HEK293 (cell line): ENCODE measurements around the gene HSD17B10.

Experiments
- FEZF1 ChIP-seq: fragments of 450-650 bp; formaldehyde crosslinking; IDR thresholded peaks from 2 replicates; pipeline ENCODE4 v1.5.1; 2016; ENCODE audit warnings: missing biosample characterization, missing genetic modification characterization
- GFI1B ChIP-seq: fragments of 450-650 bp; formaldehyde crosslinking; IDR thresholded peaks from 2 replicates; pipeline ENCODE4 v1.5.1; 2016; ENCODE audit warnings: missing biosample characterization, missing genetic modification characterization
- GLIS1 ChIP-seq: fragments of 450-650 bp; formaldehyde crosslinking; IDR thresholded peaks from 2 replicates; pipeline ENCODE4 v1.5.1; 2016; ENCODE audit warnings: missing biosample characterization, missing genetic modification characterization
- GLIS2 ChIP-seq: fragments of 450-650 bp; formaldehyde crosslinking; IDR thresholded peaks from 2 replicates; pipeline ENCODE4 v1.5.1; 2016; ENCODE audit warnings: missing biosample characterization, missing genetic modification characterization
- INSM2 ChIP-seq: fragments of 450-650 bp; formaldehyde crosslinking; IDR thresholded peaks from 2 replicates; pipeline ENCODE4 v1.5.1; 2016; ENCODE audit warnings: missing biosample characterization, missing genetic modification characterization
- KLF16 ChIP-seq: fragments of 450-650 bp; formaldehyde crosslinking; IDR thresholded peaks from 2 replicates; pipeline ENCODE4 v1.5.1; 2017; ENCODE audit warnings: missing biosample characterization, missing genetic modification characterization
- KLF17 ChIP-seq: fragments of 450-650 bp; formaldehyde crosslinking; IDR thresholded peaks from 2 replicates; pipeline ENCODE4 v1.5.1; 2016; ENCODE audit warnings: missing biosample characterization, missing genetic modification characterization
- PRDM4 ChIP-seq: fragments of 450-650 bp; formaldehyde crosslinking; IDR thresholded peaks from 2 replicates; pipeline ENCODE4 v1.5.1; 2017; ENCODE audit warnings: missing biosample characterization, missing genetic modification characterization
- SP7 ChIP-seq: fragments of 450-650 bp; formaldehyde crosslinking; IDR thresholded peaks from 2 replicates; pipeline ENCODE4 v1.5.1; 2016; ENCODE audit warnings: missing biosample characterization, missing genetic modification characterization
- ZBTB11 ChIP-seq: fragments of 450-650 bp; formaldehyde crosslinking; conservative IDR thresholded peaks from 2 replicates; pipeline ENCODE4 v1.5.1; 2016; ENCODE audit warnings: low read depth, missing biosample characterization, missing genetic modification characterization
- ZBTB20 ChIP-seq: fragments of 450-650 bp; formaldehyde crosslinking; IDR thresholded peaks from 2 replicates; pipeline ENCODE4 v1.5.1; 2016; ENCODE audit warnings: missing biosample characterization, missing genetic modification characterization
- ZBTB21 ChIP-seq: fragments of 450-650 bp; formaldehyde crosslinking; IDR thresholded peaks from 2 replicates; pipeline ENCODE4 v1.5.1; 2017; ENCODE audit warnings: missing biosample characterization, missing genetic modification characterization
- ZBTB8A ChIP-seq: fragments of 450-650 bp; formaldehyde crosslinking; IDR thresholded peaks from 2 replicates; pipeline ENCODE4 v1.5.1; 2016; ENCODE audit warnings: missing biosample characterization, missing genetic modification characterization
- ZNF114 ChIP-seq: fragments of 450-650 bp; formaldehyde crosslinking; IDR thresholded peaks from 2 replicates; pipeline ENCODE4 v1.5.0; 2017; ENCODE audit warnings: missing biosample characterization, missing genetic modification characterization
- ZNF138 ChIP-seq: fragments of 450-650 bp; formaldehyde crosslinking; IDR thresholded peaks from 2 replicates; pipeline ENCODE4 v1.5.1; 2016; ENCODE audit warnings: missing biosample characterization, missing genetic modification characterization, borderline replicate concordance
- ZNF169 ChIP-seq: fragments of 450-650 bp; formaldehyde crosslinking; IDR thresholded peaks from 2 replicates; pipeline ENCODE4 v1.5.1; 2016; ENCODE audit warnings: missing biosample characterization, missing genetic modification characterization
- ZNF175 ChIP-seq: fragments of 450-650 bp; formaldehyde crosslinking; IDR thresholded peaks from 2 replicates; pipeline ENCODE4 v1.5.1; 2016; ENCODE audit warnings: missing biosample characterization, missing genetic modification characterization
- ZNF2 ChIP-seq: fragments of 450-650 bp; formaldehyde crosslinking; IDR thresholded peaks from 2 replicates; pipeline ENCODE4 v1.5.1; 2016; ENCODE audit warnings: missing biosample characterization, missing genetic modification characterization
- ZNF23 ChIP-seq: fragments of 450-650 bp; formaldehyde crosslinking; IDR thresholded peaks from 2 replicates; pipeline ENCODE4 v1.5.1; 2016; ENCODE audit warnings: missing biosample characterization, missing genetic modification characterization, borderline replicate concordance
- ZNF24 ChIP-seq: fragments of 450-650 bp; formaldehyde crosslinking; IDR thresholded peaks from 2 replicates; pipeline ENCODE4 v1.5.1; 2016; ENCODE audit warnings: missing biosample characterization, missing genetic modification characterization
- ZNF404 ChIP-seq: fragments of 450-650 bp; formaldehyde crosslinking; IDR thresholded peaks from 2 replicates; pipeline ENCODE4 v1.5.1; 2017; ENCODE audit warnings: missing biosample characterization, missing genetic modification characterization
- ZNF416 ChIP-seq: fragments of 450-650 bp; formaldehyde crosslinking; IDR thresholded peaks from 2 replicates; pipeline ENCODE4 v1.5.1; 2016; ENCODE audit warnings: missing biosample characterization, missing genetic modification characterization
- ZNF521 ChIP-seq: fragments of 450-650 bp; formaldehyde crosslinking; IDR thresholded peaks from 2 replicates; pipeline ENCODE4 v1.5.1; 2017; ENCODE audit warnings: missing biosample characterization, mild to moderate bottlenecking, missing genetic modification characterization
- ZNF555 ChIP-seq: fragments of 450-650 bp; formaldehyde crosslinking; conservative IDR thresholded peaks from 2 replicates; pipeline ENCODE4 v1.5.1; 2017; ENCODE audit warnings: missing biosample characterization, mild to moderate bottlenecking, missing genetic modification characterization, inconsistent platforms
- ZNF596 ChIP-seq: fragments of 450-650 bp; IDR thresholded peaks from 2 replicates; pipeline ENCODE4 v1.5.0; 2018; ENCODE audit warnings: missing biosample characterization, mild to moderate bottlenecking, missing genetic modification characterization, moderate library complexity
- ZNF610 ChIP-seq: fragments of 450-650 bp; formaldehyde crosslinking; IDR thresholded peaks from 2 replicates; pipeline ENCODE4 v1.5.1; 2016; ENCODE audit warnings: missing biosample characterization, missing genetic modification characterization, borderline replicate concordance
- ZNF768 ChIP-seq: fragments of 450-650 bp; formaldehyde crosslinking; IDR thresholded peaks from 2 replicates; pipeline ENCODE4 v1.5.1; 2018; ENCODE audit warnings: missing biosample characterization, mild to moderate bottlenecking, missing genetic modification characterization
- ZSCAN18 ChIP-seq: fragments of 450-650 bp; formaldehyde crosslinking; IDR thresholded peaks from 2 replicates; pipeline ENCODE4 v1.5.1; 2016; ENCODE audit warnings: missing biosample characterization, missing genetic modification characterization
- ZXDB ChIP-seq: fragments of 450-650 bp; formaldehyde crosslinking; IDR thresholded peaks from 2 replicates; pipeline ENCODE4 v1.5.1; 2016; ENCODE audit warnings: missing biosample characterization, missing genetic modification characterization
- TF ChIP-seq, protein P1 (sequence below): fragments of 450-650 bp; formaldehyde crosslinking; IDR thresholded peaks from 2 replicates; pipeline ENCODE4 v1.5.1; 2016; ENCODE audit warnings: missing biosample characterization, missing genetic modification characterization, low read depth

The HSD17B10 gene

DNA sequence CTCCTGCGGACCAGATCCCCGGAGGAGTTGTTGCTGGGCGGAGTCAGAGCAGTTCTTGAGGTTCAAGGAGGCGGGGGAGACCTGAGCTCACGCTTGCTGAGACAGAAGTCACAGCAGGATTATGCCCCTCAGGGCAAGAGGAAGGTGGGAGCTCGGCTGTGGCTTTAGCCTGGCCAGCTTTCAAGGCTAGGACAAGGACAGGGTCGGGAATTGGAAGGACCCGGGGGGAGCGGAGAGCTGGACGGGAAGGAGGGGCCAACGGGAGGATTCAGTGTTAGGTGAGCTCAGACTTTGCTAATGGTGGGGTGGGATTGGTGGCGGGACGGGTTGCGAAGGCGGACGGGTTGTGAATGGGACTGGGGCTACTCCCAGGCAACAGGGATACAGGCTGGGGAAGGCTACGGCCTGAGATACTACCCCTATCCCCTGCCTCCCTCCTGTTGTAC is 11.3 kb downstream of the HSD17B10 start, which contains the start of gene RIBC1 (continued):
- TF ChIP-seq ZNF610 (tag by site-specific recombination) (no peak), ZBTB20 (peak; percentile 57), ZNF169 (tag by site-specific recombination) (no peak), FEZF1 (tag by site-specific recombination) (no peak), PRDM4 (no peak), ZNF114 (tag by site-specific recombination) (no peak), ZNF404 (tag by site-specific recombination) (no peak), ZNF521 (tag by site-specific recombination) (no peak), ZBTB8A (tag by site-specific recombination) (no peak), ZNF24 (tag by site-specific recombination) (no peak), ZBTB21 (no peak), GFI1B (tag by site-specific recombination) (no peak), ZSCAN18 (tag by site-specific recombination) (no peak), ZXDB (tag by site-specific recombination) (no peak), ZBTB11 (tag by site-specific recombination) (peak; percentile 68), ZNF2 (tag by site-specific recombination) (no peak), ZNF23 (tag by site-specific recombination) (no peak), SP7 (tag by site-specific recombination) (peak; percentile 21; the same call in 1 of the 2 replicates), KLF17 (tag by site-specific recombination) (peak; percentile 55), ZNF596 (tag by site-specific recombination) (no peak), GLIS2 (peak; percentile 88), GLIS1 (tag by site-specific recombination) (peak; percentile 70), ZNF138 (tag by site-specific recombination) (no peak), ZNF768 (tag by site-specific recombination) (no peak), INSM2 (tag by site-specific recombination) (0 out of 2 replicates have a peak, but pooled peaks have one; percentile 24), ZNF175 (tag by site-specific recombination) (no peak), KLF16 (tag by site-specific recombination) (no peak), ZNF416 (tag by site-specific recombination) (no peak), ZNF555 (tag by site-specific recombination) (no peak)
- TF ChIP-seq, protein P1, sequence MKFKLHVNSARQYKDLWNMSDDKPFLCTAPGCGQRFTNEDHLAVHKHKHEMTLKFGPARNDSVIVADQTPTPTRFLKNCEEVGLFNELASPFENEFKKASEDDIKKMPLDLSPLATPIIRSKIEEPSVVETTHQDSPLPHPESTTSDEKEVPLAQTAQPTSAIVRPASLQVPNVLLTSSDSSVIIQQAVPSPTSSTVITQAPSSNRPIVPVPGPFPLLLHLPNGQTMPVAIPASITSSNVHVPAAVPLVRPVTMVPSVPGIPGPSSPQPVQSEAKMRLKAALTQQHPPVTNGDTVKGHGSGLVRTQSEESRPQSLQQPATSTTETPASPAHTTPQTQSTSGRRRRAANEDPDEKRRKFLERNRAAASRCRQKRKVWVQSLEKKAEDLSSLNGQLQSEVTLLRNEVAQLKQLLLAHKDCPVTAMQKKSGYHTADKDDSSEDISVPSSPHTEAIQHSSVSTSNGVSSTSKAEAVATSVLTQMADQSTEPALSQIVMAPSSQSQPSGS (tag by site-specific recombination) = no peak
